ENCODE measurements around the gene CCNI2.

Gene CCNI2

GRCh38 chr5:132772291-132773070 is 25.3 kb downstream of the CCNI2 start:
- no peak for TF ChIP-seq CTCF (IDR thresholded peaks at IDR 0.05)
- peak overlapping the region; percentile 79 to 97 for H3K27ac ChIP-seq
- DNase-seq (ENCODE audit: low spot score) = no peak
- H3K4me3 ChIP-seq = peak overlapping the region; percentile 31

GRCh38 chr5:132773114-132773513 is 25.9 kb downstream of the CCNI2 start:
- Histone ChIP-seq H3K4me3 (no peak overlapping the region), H3K27ac (peak overlapping the region; percentile 79 to 97)
- TF ChIP-seq CTCF (IDR thresholded peaks at IDR 0.05) = no peak
- no peak for DNase-seq (ENCODE audit: low spot score)

GRCh38 chr5:132773601-132774355 is 26.6 kb downstream of the CCNI2 start:
- Histone ChIP-seq H3K4me3 (peak overlapping the region; percentile 92), H3K27ac (peak overlapping the region; percentile 82 to 97)
- DNase-seq (ENCODE audit: low spot score) = no peak
- TF ChIP-seq CTCF (IDR thresholded peaks at IDR 0.05) = no peak

- peak overlapping the region; percentile 82 to 97 for H3K27ac ChIP-seq
- TF ChIP-seq CTCF (IDR thresholded peaks at IDR 0.05) = no peak
- DNase-seq (ENCODE audit: low spot score) = no peak
- H3K4me3 ChIP-seq = peak overlapping the region; percentile 92
Observed at GRCh38 chr5:132774406-132774805, 27.2 kb downstream of the CCNI2 start.

DNA sequence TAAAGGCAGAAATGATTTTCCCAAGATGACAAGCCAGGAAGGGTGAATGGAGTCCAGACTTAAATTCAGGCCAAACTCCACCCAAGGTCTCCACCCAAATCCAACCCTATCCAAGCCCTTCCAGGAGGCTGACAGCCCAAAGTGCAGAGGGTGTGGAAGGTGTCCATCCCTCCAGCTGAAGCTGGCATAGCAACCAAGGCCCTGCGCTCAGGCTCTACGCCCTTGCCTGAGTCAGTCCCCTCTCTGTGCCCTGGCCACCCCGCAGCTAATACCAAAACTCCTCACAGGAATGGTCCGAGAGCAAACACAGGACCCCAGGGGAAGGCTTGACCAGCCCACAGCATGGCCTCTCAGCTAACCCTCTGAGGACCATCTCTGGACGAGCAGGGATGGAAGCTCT is 27.7 kb downstream of the CCNI2 start:
- no peak for DNase-seq (ENCODE audit: low spot score)
- TF ChIP-seq CTCF (IDR thresholded peaks at IDR 0.05) = no peak
- peak overlapping the region; percentile 92 for H3K4me3 ChIP-seq
- H3K27ac ChIP-seq = peak overlapping the region; percentile 82 to 97

DNA sequence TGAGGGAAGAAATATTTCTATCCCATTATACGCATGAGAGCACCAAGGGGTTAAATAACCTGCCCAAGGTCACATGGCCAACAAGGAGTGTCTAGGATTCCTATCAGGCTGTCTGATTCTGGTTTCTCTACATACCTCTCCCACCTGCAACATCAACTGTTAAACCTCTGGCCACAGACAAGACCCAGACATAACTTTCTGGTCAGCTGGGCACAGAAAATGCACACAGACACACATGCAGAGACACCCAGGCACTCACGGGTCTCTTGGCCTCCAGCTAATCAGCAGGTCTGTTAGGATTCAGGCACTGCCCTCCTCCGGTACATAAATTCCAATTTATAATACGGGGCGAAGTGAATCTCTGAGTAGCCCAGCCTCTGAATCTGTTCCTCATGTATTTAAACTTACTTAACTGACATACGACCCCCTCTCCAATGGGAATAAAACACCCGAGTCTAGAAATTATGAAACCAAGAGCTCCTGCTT is 28.3 kb downstream of the CCNI2 start:
- DNase-seq (ENCODE audit: low spot score) = no peak
- Histone ChIP-seq H3K4me3 (peak overlapping the region; percentile 92), H3K27ac (peak overlapping the region; percentile 82 to 97)
- TF ChIP-seq CTCF (IDR thresholded peaks at IDR 0.05) = no peak
